Measurements from ENCODE around the gene HSFX4.
"Not testable (repeated sequence)": the region's sequence is repeated elsewhere in the genome, so short reads cannot be mapped to it uniquely, and the experiment has no call there.

GRCh38 chrX:149931355-149931754, 2.0 kb downstream of the HSFX4 start:
- TF ChIP-seq CTCF (IDR thresholded peaks at IDR 0.05 in 8 of 11, conservative IDR thresholded peaks at IDR 0.05 in 3 of 11); POLR2A (IDR thresholded peaks at IDR 0.05): not testable (repeated sequence)

Data from spleen (tissue), 7 donors.